Lower lobe of right lung (tissue), 2 donors: Measurements from ENCODE around the gene AFAP1. TPM values are rescaled to one million over a fixed set of nuclear protein-coding genes. Genes with fewer than 3 reads are reported as not detected.

Experiments
- ATAC-seq, 2 donors: fragments of 200-7000 bp; cut with Tn5 transposase; one replicate each; pipeline ENCODE4 v1.9.1; 2020 to 2022; ENCODE audit warnings: mild to moderate bottlenecking in 2 of 2, moderate library complexity in 2 of 2
- DNase-seq: peaks from one replicate; pipeline ENCODE4 v3.0.0-alpha.2; 2020
- H3K27ac ChIP-seq: fragments of 200-600 bp; one replicate; pipeline ENCODE4 v1.8.0; 2022
- H3K27me3 ChIP-seq: fragments of 200-600 bp; one replicate; pipeline ENCODE4 v1.8.0; 2022; ENCODE audit warnings: low read depth
- H3K36me3 ChIP-seq: fragments of 200-600 bp; one replicate; pipeline ENCODE4 v1.8.0; 2022; ENCODE audit warnings: mild to moderate bottlenecking
- H3K4me1 ChIP-seq: fragments of 200-600 bp; one replicate; pipeline ENCODE4 v1.8.0; 2022
- H3K4me3 ChIP-seq: fragments of 200-600 bp; one replicate; pipeline ENCODE4 v1.8.0; 2022; ENCODE audit warnings: mild to moderate bottlenecking
- H3K9me3 ChIP-seq: fragments of 200-600 bp; one replicate; pipeline ENCODE4 v1.8.0; 2022
- CTCF ChIP-seq: fragments of 200-600 bp; IDR thresholded peaks from one replicate; pipeline ENCODE4 v1.8.0; 2022; ENCODE audit warnings: antibody characterized with exemption, mild to moderate bottlenecking
- intact Hi-C: fragments of 100-400 bp; cut with DNase I; formaldehyde crosslinking; loops from one replicate; pipeline ENCODE4 v1.11.0; 2022
- total RNA-seq: library from RNA; stranded (reverse); fragmentation: NEBNext Ultra II Directional; extraction: Animal tissue kit (Norgen Biotek cat#: 25700); gene quantifications from one replicate; pipeline ENCODE4 v1.2.1, GENCODE V29; 2021
- donor health status: DM: no; HTN: yes; CAD: no; lungs with severe emphysema.

The AFAP1 gene
- total RNA-seq, 1 donor from 2014 or later, result 21.0 TPM

- no peak for DNase-seq
- no peak overlapping the region for H3K27ac ChIP-seq
- intact Hi-C loops, result no loop called here
Measured at GRCh38 chr4:7798178-7798995, 141.3 kb downstream of the AFAP1 start.

GRCh38 chr4:7797330-7797729, 142.3 kb downstream of the AFAP1 start:
- H3K4me3 ChIP-seq, result no peak overlapping the region
- no peaks in the 10 kb centered on the region for H3K27me3 ChIP-seq
- no peak overlapping the region for H3K27ac ChIP-seq
- peaks cover 44% of the 10 kb centered on the region for H3K36me3 ChIP-seq
- no peak for ATAC-seq
- H3K9me3 ChIP-seq, result no peaks in the 10 kb centered on the region
- DNase-seq, result no peak
- intact Hi-C loops, result no loop called here
- H3K4me1 ChIP-seq, result peaks cover 5% of the 10 kb centered on the region
- no peak for TF ChIP-seq CTCF

More at GRCh38 chr4:7798178-7798995, 141.3 kb downstream of the AFAP1 start:
- Histone ChIP-seq H3K4me3 (no peak overlapping the region), H3K4me1 (peaks cover 6% of the 10 kb centered on the region), H3K36me3 (peaks cover 34% of the 10 kb centered on the region), H3K27me3 (no peaks in the 10 kb centered on the region), H3K9me3 (no peaks in the 10 kb centered on the region)
- ATAC-seq, result no peak
- TF ChIP-seq CTCF, result no peak

GRCh38 chr4:7795983-7796382, 143.7 kb downstream of the AFAP1 start:
- Histone ChIP-seq H3K4me3 (no peak overlapping the region), H3K4me1 (no peaks in the 10 kb centered on the region), H3K27ac (no peak overlapping the region), H3K27me3 (no peaks in the 10 kb centered on the region), H3K36me3 (peaks cover 51% of the 10 kb centered on the region), H3K9me3 (no peaks in the 10 kb centered on the region)
- DNase-seq (no peak), ATAC-seq (no peak)
- TF ChIP-seq CTCF, result no peak
- intact Hi-C loops, result no loop called here

GRCh38 chr4:7793186-7793585, 146.5 kb downstream of the AFAP1 start:
- no peak for ATAC-seq
- Histone ChIP-seq H3K27ac (no peak overlapping the region), H3K4me3 (no peak overlapping the region), H3K27me3 (no peaks in the 10 kb centered on the region), H3K9me3 (no peaks in the 10 kb centered on the region), H3K4me1 (peaks cover 17% of the 10 kb centered on the region), H3K36me3 (peaks cover 26% of the 10 kb centered on the region)
- no peak for TF ChIP-seq CTCF
- DNase-seq, result no peak
- intact Hi-C loops, result no loop called here

GRCh38 chr4:7792616-7793015, 147.0 kb downstream of the AFAP1 start:
- intact Hi-C loops, result no loop called here
- peaks cover 26% of the 10 kb centered on the region for H3K36me3 ChIP-seq

More at GRCh38 chr4:7792616-7793015, 147.0 kb downstream of the AFAP1 start:
- no peaks in the 10 kb centered on the region for H3K9me3 ChIP-seq
- DNase-seq, result no peak
- H3K27ac ChIP-seq, result no peak overlapping the region
- no peak for TF ChIP-seq CTCF
- no peaks in the 10 kb centered on the region for H3K27me3 ChIP-seq
- no peak overlapping the region for H3K4me3 ChIP-seq
- ATAC-seq, result no peak
- H3K4me1 ChIP-seq, result peaks cover 18% of the 10 kb centered on the region
